Ishikawa (cell line): ENCODE measurements around the gene MAMLD1.

Experiments
- CEBPB ChIP-seq: IDR thresholded peaks from 2 replicates; pipeline ENCODE4 v1.6.1; 2012
- CREB1 ChIP-seq: IDR thresholded peaks from 2 replicates; pipeline ENCODE4 v1.6.1; 2012; ENCODE audit warnings: low read depth
- EGR1 ChIP-seq: IDR thresholded peaks from 2 replicates; pipeline ENCODE4 v1.6.1; 2012
- EP300 ChIP-seq: IDR thresholded peaks from 2 replicates; pipeline ENCODE4 v1.6.1; 2012; ENCODE audit warnings: borderline replicate concordance
- FOXM1 ChIP-seq: IDR thresholded peaks from 2 replicates; pipeline ENCODE4 v1.6.1; 2012; ENCODE audit warnings: low read depth, borderline replicate concordance
- NFIC ChIP-seq: IDR thresholded peaks from 2 replicates; pipeline ENCODE4 v1.6.1; 2012
- RAD21 ChIP-seq: IDR thresholded peaks from 2 replicates; pipeline ENCODE4 v1.6.1; 2012; ENCODE audit warnings: low read depth
- TAF1 ChIP-seq: IDR thresholded peaks from 2 replicates; pipeline ENCODE4 v1.6.1; 2012; ENCODE audit warnings: low read depth, mild to moderate bottlenecking
- TCF12 ChIP-seq: IDR thresholded peaks from 2 replicates; pipeline ENCODE4 v1.6.1; 2012; ENCODE audit warnings: low read depth
- TEAD4 ChIP-seq: IDR thresholded peaks from 2 replicates; pipeline ENCODE4 v1.6.1; 2012
- YY1 ChIP-seq: IDR thresholded peaks from 2 replicates; pipeline ENCODE4 v1.6.1; 2012; ENCODE audit warnings: low read depth
- ZBTB7A ChIP-seq: IDR thresholded peaks from 2 replicates; pipeline ENCODE4 v1.6.1; 2012; ENCODE audit warnings: low read depth
- TF ChIP-seq, protein P1 (sequence below): IDR thresholded peaks from 2 replicates; pipeline ENCODE4 v1.6.1; 2012
- TF ChIP-seq, protein P2 (sequence below): IDR thresholded peaks from 2 replicates; pipeline ENCODE4 v1.6.1; 2012; ENCODE audit warnings: low read depth, mild to moderate bottlenecking
- TF ChIP-seq, protein P3 (sequence below): IDR thresholded peaks from 2 replicates; pipeline ENCODE4 v1.6.1; 2012

The MAMLD1 gene

DNA sequence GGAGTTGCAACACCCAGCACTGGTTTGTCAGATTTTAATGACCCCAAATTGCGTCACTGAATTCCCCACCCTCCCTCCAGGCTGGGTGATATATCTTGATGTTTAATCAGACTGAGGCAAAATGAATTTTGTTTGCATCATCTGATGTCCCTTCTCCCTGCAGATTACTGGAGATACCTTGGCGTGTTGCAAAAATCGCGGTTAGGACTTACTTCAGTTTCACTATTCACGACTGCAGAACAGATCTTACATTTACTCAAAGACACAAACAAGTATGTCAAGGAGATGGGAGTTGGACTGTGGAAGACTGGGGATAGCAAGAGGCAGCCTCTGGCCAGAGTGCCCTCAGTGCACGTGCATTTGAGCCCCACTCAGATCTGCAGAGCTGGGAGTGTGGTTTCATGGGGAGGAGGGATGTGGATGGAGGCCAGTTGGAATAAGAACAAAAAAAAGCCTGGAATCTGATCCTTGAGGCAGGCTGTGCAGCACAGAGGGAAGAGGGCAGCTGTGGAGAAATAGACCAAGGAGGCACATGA, 113.1 kb downstream of the MAMLD1 start:
- TF ChIP-seq, protein P1, sequence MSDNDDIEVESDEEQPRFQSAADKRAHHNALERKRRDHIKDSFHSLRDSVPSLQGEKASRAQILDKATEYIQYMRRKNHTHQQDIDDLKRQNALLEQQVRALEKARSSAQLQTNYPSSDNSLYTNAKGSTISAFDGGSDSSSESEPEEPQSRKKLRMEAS, result no peak
- TF ChIP-seq CREB1 (no peak), FOXM1 (no peak), EP300 (no peak), YY1 (no peak), TAF1 (no peak), NFIC (no peak), ZBTB7A (no peak), EGR1 (no peak), TCF12 (no peak), TEAD4 (no peak), CEBPB (no peak), RAD21 (no peak)
- TF ChIP-seq, protein P2, sequence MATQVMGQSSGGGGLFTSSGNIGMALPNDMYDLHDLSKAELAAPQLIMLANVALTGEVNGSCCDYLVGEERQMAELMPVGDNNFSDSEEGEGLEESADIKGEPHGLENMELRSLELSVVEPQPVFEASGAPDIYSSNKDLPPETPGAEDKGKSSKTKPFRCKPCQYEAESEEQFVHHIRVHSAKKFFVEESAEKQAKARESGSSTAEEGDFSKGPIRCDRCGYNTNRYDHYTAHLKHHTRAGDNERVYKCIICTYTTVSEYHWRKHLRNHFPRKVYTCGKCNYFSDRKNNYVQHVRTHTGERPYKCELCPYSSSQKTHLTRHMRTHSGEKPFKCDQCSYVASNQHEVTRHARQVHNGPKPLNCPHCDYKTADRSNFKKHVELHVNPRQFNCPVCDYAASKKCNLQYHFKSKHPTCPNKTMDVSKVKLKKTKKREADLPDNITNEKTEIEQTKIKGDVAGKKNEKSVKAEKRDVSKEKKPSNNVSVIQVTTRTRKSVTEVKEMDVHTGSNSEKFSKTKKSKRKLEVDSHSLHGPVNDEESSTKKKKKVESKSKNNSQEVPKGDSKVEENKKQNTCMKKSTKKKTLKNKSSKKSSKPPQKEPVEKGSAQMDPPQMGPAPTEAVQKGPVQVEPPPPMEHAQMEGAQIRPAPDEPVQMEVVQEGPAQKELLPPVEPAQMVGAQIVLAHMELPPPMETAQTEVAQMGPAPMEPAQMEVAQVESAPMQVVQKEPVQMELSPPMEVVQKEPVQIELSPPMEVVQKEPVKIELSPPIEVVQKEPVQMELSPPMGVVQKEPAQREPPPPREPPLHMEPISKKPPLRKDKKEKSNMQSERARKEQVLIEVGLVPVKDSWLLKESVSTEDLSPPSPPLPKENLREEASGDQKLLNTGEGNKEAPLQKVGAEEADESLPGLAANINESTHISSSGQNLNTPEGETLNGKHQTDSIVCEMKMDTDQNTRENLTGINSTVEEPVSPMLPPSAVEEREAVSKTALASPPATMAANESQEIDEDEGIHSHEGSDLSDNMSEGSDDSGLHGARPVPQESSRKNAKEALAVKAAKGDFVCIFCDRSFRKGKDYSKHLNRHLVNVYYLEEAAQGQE, result no peak
- TF ChIP-seq, protein P3, sequence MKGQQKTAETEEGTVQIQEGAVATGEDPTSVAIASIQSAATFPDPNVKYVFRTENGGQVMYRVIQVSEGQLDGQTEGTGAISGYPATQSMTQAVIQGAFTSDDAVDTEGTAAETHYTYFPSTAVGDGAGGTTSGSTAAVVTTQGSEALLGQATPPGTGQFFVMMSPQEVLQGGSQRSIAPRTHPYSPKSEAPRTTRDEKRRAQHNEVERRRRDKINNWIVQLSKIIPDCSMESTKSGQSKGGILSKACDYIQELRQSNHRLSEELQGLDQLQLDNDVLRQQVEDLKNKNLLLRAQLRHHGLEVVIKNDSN, result no peak

DNA sequence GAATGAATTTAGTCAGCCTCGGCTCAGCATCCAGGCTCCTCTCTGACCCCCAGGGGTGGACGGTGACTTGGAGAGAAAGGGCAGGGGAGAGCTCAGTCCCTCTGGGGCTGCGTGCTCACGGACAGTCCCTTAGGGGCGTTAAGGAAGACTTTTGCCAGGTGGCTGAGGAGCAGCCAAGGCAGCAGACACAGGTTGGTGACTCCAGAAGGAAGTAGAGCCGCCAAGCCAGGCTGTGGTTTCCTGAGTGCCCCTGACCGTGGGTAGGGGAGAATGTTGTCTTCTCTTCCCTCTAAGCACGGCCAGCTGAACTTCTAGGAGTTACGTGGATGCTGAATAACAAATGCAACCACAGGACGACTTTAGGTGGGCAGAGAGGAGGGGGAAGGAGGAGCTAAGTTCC, 114.3 kb downstream of the MAMLD1 start:
- no peak for TF ChIP-seq TEAD4
- TF ChIP-seq, protein P1, result no peak
- no peak for TF ChIP-seq NFIC
- no peak for TF ChIP-seq YY1

DNA sequence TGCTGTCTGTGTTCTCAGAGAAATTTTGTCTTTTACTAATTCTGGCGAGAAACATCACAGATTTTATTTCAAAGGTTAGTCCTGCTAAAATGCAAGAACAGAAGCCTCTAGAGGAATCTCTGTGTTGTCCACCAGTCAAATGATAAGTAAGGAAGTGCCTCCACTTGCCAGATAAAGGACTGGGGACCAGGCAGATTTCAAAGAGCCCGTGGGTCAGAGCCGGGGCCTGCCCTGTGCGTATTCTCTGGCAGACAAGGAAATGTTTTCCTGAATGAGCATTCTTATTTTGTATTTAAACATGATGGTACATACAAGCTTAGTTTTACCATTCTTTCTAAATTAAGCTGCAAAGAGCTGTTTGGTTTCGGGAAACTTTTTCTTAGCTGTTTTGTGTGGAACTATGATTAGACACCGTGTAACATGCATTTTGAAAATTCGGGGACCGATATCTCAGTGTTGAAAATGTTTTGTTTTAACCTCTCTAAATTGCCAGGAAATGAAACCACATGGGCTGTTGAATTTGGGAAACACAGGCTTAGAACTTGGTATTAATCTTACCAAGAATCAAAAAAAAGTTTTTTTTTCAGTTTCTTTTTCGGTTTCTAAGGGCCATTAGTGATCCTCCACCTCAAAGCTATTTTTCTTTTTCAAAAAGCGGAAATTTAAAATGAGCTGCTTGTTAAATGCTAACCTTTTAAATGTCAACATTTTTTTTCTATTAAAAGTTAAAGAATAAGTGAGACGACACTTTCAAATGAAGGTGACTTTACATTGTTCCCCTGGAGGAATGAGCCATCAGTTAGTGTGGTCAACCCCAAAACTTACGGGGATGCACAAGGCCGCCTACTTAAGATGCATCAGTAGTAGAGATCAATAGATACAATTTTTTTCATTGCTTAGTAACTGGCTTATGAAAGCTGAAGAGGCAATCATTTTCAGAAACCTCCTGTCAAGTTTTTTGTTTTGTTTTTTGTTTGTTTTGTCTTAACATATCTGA, 115.7 kb downstream of the MAMLD1 start:
- TF ChIP-seq NFIC (no peak), EGR1 (no peak), RAD21 (no peak), EP300 (no peak)

DNA sequence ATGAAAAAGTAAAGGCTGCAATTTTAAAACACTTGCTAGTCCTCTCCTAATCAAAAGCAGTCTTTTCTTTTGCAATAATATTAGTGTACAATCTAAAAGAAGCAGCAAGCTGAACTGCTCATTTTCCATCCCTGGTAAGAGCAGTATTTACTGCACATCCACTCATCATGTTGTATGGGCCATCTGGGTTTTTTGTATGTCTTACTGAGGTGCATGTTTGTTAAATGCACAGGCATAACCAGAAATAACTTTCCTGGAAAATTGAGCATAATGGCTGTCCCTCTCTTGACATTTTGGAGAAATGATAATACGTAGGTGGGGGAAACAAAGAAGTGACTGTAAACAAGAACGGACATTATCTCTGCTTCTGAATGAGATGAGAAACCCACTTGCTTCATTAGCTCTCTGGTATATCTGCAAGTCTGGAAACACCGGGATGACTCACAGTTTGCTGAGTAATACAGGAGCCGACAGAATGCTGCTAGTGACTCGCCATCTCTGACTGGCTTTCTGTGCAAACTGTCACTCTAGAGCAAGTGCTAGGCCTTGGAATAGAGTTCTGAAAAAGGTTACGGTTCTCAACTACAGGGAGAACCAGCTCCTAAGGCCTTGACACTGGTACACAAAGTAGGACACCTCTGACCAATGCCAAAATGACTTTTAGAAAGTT, 119.6 kb downstream of the MAMLD1 start:
- no peak for TF ChIP-seq TEAD4
- no peak for TF ChIP-seq NFIC
- TF ChIP-seq TAF1, result no peak
- TF ChIP-seq, protein P1, result no peak
- TF ChIP-seq YY1, result no peak
- TF ChIP-seq RAD21, result no peak
- TF ChIP-seq EP300, result no peak
- TF ChIP-seq, protein P3, result no peak
- TF ChIP-seq, protein P2, result no peak
- no peak for TF ChIP-seq CREB1
- TF ChIP-seq FOXM1, result no peak
- TF ChIP-seq ZBTB7A, result no peak
- no peak for TF ChIP-seq EGR1

DNA sequence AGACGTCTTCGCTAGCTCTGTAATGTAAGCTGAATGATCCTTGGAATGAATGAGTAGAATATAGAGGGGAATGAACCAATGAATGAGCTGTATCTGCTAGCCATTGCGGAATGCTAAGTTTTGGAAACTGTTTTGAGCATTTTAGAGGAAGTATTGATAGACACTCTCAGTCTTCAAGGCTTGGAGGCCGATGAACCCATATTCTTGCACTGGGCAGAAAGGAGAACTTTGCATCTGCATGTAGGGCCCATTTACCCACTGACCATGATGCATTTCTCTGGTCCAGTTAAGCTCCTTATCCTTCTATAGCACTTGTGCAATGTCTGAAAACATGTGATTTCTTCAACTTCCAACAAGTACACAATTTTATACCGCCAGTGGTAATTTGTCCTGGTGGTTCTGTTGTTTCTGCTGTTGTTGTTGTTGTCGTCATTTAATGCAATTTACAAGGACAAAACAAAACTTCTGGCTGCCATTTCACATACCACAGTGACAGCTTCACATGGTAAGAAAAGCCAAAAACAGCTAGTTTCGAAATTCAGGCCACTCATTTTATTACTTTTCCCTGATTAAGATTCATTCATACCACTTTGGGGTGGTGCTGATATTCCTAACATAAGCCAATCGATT, 120.4 kb downstream of the MAMLD1 start:
- no peak for TF ChIP-seq EP300
- no peak for TF ChIP-seq EGR1
- no peak for TF ChIP-seq CEBPB
- TF ChIP-seq, protein P1, result no peak
- no peak for TF ChIP-seq RAD21
- TF ChIP-seq TEAD4, result no peak
- TF ChIP-seq NFIC, result no peak
- TF ChIP-seq, protein P3, result no peak
